KOPT-K1 (cell line): ENCODE data around the gene PITX1.
A peak's percentile ranks its signal among the peaks of the same experiment; 100 is the strongest.

Experiments
- H3K27ac ChIP-seq: fragments of 200-600 bp; sonication (generic); 2 replicates; pipeline ENCODE4 v1.5.1; 2016; ENCODE audit warnings: antibody characterized with exemption, mild to moderate bottlenecking, low read depth, low read length; ENCODE audit not compliant: poor library complexity, severe bottlenecking
- H3K36me3 ChIP-seq: fragments of 200-600 bp; sonication (generic); 2 replicates; pipeline ENCODE4 v1.5.1; 2017; ENCODE audit warnings: antibody characterized with exemption, mild to moderate bottlenecking, low read length, moderate library complexity; ENCODE audit not compliant: insufficient read depth
- H3K9me3 ChIP-seq: fragments of 200-600 bp; sonication (generic); 2 replicates; pipeline ENCODE4 v1.5.1; 2017; ENCODE audit warnings: antibody characterized with exemption, low read length, mild to moderate bottlenecking; ENCODE audit not compliant: insufficient read depth, poor library complexity, severe bottlenecking

The PITX1 gene

GRCh38 chr5:135040034-135040332 lies 6.0 kb upstream of the PITX1 start:
- H3K9me3 ChIP-seq = no peaks in the 10 kb centered on the region
- no peak overlapping the region for H3K27ac ChIP-seq
- no peaks in the 10 kb centered on the region for H3K36me3 ChIP-seq

GRCh38 chr5:135039271-135040033 lies 5.4 kb upstream of the PITX1 start:
- H3K27ac ChIP-seq = no peak overlapping the region
- no peaks in the 10 kb centered on the region for H3K9me3 ChIP-seq
- no peaks in the 10 kb centered on the region for H3K36me3 ChIP-seq

DNA sequence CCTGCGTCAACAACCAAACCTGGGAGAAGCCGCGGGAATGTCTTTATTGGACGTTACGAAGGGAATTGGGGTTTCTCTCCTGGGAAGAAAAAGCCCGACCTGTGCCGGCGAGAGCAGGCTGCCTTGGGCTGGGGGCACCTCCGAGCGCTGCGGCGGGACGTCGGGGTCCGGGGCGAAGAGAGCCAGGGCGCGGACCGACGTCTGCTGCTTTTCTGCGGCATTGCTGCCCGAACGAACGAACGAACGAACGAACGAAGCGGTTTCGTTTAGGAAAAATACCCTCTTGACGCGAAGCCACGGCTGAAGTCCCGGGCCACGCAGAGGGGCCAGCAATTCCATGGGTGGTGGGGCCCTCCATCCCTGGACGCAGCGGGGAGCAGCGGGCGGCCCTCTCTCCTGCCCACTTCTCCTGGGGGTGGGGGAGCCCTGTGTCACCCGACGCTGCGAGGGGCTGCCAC lies 4.8 kb upstream of the PITX1 start:
- no peak overlapping the region for H3K27ac ChIP-seq
- no peaks in the 10 kb centered on the region for H3K36me3 ChIP-seq
- no peaks in the 10 kb centered on the region for H3K9me3 ChIP-seq

GRCh38 chr5:135038205-135038812 lies 4.3 kb upstream of the PITX1 start:
- H3K9me3 ChIP-seq = no peaks in the 10 kb centered on the region
- H3K36me3 ChIP-seq = no peaks in the 10 kb centered on the region
- no peak overlapping the region for H3K27ac ChIP-seq

GRCh38 chr5:135037519-135038204 lies 3.6 kb upstream of the PITX1 start:
- Histone ChIP-seq H3K36me3 (no peaks in the 10 kb centered on the region), H3K27ac (no peak overlapping the region), H3K9me3 (no peaks in the 10 kb centered on the region)

- H3K27ac ChIP-seq = no peak overlapping the region
- no peaks in the 10 kb centered on the region for H3K9me3 ChIP-seq
- no peaks in the 10 kb centered on the region for H3K36me3 ChIP-seq
These were observed 2.4 kb upstream of the PITX1 start for GRCh38 chr5:135036405-135036804.

DNA sequence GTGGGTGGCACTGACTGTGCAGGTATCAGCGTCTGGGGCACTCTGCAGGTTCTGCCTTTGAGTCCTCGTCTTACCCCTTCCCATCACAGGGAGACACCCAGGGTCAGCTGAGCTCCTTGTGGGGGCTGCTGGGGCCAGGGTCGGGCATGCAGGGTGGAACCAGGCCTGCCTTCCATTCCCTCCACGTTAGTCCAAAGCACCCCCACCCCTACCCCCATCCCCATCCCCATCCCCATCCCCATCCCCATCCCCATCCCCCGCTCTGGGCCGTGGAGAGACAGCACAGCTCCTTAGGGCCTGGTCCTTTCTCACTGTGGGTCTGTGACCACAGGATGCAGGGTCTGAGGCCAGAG lies 1.6 kb upstream of the PITX1 start:
- H3K27ac ChIP-seq = no peak overlapping the region
- no peaks in the 10 kb centered on the region for H3K9me3 ChIP-seq

DNA sequence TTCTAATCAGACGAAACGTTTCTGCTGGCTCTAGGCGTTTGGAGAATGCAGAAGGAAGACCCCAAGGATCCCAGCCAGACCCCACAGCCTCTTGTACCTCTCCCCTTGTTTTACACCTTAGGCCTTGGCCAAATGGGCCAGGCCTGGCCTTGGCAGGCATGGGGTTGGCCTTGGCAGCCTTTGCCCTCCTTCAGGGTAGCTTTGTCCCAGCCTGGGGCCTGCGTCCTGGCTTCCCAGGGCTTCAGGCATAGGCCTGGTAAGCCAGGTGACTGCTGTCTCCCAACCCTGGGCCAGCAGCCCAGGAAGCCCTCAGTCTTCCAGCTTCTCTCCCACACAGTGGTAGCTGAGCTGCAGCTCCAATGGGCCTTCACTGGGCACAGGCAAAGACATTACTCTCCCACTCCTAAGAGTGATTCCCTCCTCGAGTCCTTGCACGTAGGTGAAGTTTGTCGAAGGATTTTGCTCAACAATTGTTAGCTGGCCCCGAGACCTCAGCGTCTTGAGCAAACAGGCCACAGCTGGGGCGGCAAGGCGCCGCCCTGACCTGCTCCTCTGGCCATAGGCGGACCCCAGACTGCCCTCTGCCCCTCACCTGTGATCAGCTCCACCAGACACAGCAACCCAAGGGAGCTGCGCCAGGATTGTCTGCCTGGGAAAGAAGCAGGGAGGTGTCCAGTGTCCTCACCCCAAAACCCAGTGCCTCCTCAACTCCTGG lies 1.1 kb upstream of the PITX1 start:
- Histone ChIP-seq H3K36me3 (no peaks in the 10 kb centered on the region), H3K27ac (no peak overlapping the region), H3K9me3 (no peaks in the 10 kb centered on the region)

More for the DNA sequence above, 1.6 kb upstream of the PITX1 start:
- no peaks in the 10 kb centered on the region for H3K36me3 ChIP-seq

DNA sequence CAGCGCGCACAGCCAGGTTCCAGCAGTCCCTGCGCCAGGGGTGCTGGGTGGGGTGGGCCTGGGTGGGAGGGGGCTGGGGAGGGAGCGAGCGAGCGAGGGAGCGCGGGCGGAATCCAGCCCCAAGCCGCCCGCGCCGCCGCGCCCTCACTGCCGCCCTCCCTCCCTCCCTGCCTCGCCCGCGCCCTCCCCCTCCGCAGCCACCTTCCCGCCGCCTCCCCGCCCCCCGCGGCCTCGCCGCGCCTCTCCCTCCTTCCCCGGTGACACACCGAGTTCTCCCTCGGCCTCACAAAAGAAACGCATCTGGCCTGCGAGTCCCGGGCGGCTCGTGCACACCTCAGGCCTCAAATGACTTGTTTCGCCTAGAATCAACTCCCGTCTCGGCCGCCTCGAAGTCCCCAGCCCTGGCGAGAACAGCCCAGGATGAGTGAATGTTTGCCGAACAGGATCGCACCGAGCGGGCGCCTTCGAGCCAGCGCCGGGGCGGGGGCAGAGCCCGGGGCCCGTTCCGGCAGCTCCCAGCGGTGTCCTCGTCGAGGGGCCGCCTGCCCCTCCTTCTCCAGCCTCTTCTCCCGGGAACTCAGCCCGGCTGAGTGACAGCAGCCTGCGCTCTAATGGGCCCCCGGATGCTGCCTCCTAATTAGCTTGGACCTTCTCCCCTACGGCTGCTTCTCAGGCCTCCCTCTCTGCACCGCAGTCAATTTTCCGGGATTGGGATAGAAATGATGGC lies 371 bp upstream of the PITX1 start:
- Histone ChIP-seq H3K36me3 (no peaks in the 10 kb centered on the region), H3K27ac (peak overlapping the region; percentile 43), H3K9me3 (no peaks in the 10 kb centered on the region)

GRCh38 chr5:135032999-135033861 lies 798 bp downstream of the PITX1 start:
- peak overlapping the region; percentile 43 for H3K27ac ChIP-seq
- H3K9me3 ChIP-seq = no peaks in the 10 kb centered on the region
- no peaks in the 10 kb centered on the region for H3K36me3 ChIP-seq

GRCh38 chr5:135032695-135032998 lies 1.4 kb downstream of the PITX1 start:
- Histone ChIP-seq H3K36me3 (no peaks in the 10 kb centered on the region), H3K27ac (no peak overlapping the region), H3K9me3 (no peaks in the 10 kb centered on the region)

- H3K27ac ChIP-seq = no peak overlapping the region
- no peaks in the 10 kb centered on the region for H3K36me3 ChIP-seq
- no peaks in the 10 kb centered on the region for H3K9me3 ChIP-seq
These were observed 2.0 kb downstream of the PITX1 start for GRCh38 chr5:135031813-135032694.

GRCh38 chr5:135030956-135031812 lies 2.8 kb downstream of the PITX1 start:
- no peaks in the 10 kb centered on the region for H3K36me3 ChIP-seq
- H3K9me3 ChIP-seq = no peaks in the 10 kb centered on the region
- H3K27ac ChIP-seq = no peak overlapping the region
